CD4-positive, alpha-beta T cell treated with Interferon alpha-2 for 1 hour (primary cell): ENCODE results near the gene NUMBL.
A peak's percentile ranks its signal among the peaks of the same experiment; 100 is the strongest.

ENCODE experiments used
- DNase-seq, 2 donors: peaks; one replicate each; pipeline ENCODE4 v3.0.0-alpha.2; 2020 to 2022

Gene NUMBL

DNA sequence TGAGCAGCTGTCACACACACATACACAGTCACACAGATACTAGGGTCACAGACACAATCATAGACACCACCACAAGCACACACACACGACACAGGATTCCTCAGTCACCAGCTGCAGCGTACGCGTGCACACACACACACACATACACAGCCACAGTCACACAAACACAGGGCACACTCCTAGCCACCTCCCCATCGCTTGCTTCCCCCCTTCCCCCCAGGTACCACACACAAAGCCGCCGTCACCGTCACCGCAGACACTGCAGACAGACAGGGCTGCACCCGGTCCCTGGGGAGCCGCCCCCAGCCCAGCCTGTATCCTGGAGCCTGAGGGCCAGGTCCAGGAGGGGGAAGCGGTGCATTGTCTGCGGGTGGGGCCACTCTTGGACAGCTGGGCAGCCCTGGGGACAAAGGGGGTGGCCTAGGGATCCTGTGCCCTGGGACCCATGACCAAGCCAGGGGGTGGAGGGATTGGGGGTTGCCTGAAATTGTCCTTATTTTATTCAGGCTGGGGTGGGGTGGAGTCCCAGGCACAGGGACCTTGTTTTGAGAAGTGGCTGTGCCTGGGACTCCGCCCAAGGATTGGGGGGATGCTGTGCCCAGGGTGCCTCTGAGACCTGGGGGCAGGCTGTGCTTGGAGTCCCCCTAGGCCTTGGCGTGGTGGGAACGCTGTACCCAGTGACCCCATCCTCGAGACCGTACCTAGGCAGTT is 957 bp downstream of the NUMBL start:
- peak; percentile 31 to 52 for DNase-seq

DNA sequence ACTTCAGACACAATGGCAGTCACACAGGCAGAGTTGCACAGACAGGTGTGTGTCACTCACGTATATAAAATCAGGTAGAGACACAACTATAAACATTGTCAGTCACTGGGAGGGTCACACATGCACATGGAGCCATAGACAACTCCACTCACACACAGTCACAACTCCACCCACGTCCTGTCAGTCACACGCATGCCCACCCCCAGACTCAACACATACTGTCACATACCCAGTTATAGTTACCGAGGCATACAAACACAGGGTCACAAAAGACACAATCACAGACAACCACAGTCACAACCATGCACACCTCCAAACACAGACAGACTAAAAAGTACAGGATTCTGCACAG is 1.5 kb downstream of the NUMBL start:
- no peak for DNase-seq

DNA sequence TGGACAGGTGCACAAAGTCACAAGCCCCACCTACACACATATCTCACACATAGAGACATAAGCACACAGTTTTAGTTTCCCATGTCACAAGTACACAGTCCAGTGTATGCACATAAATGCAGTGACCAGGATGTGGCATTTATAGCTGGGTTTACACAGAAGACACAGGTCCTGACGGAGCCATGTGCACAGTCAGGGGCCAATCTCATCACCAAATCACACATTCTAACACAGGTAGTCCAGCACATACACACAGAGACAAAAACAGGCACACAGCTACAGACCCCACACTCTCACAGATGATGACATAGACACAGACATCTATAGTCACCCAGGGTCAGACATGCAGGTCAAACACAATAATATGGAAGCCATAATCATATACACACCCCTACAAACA is 2.1 kb downstream of the NUMBL start:
- DNase-seq, result no peak

DNA sequence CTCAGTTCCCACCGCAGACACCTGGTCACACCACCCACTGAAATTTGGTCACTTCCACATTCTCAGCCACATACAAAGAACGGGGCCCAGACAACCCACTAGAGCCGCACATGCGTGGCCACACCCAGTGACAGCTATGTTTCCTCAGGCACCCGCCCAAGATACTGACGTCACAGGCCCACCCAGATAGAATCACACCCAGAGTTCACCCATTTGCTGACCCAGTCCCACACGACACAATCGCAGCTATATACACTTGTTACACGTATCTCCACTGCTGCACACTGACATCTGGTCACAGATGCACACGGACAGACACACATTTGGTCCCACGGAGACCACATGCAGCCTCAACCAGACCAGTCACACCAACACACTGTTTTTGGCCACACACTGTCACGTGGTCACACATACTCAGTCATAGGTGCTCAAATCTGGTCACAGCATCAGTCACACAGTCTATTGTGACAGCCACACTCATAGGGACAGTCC is 2.9 kb downstream of the NUMBL start:
- DNase-seq, result peak; percentile 57 to 79

DNA sequence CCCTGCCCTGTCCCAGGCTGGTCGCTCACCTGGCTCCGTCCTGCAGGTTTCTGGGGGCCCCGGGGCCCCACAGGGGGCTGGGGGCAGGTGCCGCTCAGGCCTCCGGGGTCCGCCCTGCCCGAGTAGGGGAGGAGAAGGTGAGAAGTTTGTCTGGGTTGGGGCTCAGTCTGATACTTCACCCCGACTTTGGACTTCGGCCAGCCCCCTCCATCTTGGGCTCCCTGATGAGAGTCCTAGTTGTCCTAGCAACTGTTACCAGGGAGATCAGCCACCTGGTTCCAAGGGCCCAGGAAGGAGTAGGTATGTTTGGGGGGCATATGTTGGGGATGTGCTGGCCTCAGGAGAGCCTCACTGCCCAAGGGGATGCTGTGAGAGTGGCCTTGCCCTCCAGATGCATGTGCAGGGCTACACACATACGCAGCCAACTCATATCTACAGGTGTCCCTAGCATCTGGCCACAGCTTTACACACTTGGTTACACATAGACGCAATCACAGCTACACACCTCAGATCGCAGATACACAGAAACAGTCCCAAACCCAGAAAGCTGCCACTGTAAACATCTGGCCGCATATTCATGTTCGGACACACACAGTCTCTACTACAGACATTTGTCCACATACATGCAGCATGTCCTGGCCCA is 3.4 kb downstream of the NUMBL start:
- no peak for DNase-seq

DNA sequence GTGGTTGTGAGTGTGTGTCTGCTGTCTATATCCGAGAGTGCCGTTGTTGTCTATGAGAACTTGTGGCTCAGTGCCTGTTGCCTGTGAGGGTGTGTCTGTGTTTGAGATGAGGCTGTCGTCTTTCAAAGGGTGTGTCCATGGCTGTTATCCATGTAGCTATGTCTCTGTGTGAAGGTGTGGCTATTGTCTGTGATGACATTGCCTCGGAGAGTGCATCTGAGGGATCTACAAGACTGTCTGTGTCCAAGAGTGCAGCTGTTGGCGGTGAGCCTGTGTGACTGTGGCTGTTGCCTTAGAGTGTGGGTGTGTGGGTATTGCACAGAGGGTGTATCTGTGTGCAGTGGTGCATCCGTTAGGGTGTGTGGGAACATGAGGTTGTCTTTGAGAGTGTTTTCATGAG is 4.9 kb downstream of the NUMBL start:
- DNase-seq, result no peak

DNA sequence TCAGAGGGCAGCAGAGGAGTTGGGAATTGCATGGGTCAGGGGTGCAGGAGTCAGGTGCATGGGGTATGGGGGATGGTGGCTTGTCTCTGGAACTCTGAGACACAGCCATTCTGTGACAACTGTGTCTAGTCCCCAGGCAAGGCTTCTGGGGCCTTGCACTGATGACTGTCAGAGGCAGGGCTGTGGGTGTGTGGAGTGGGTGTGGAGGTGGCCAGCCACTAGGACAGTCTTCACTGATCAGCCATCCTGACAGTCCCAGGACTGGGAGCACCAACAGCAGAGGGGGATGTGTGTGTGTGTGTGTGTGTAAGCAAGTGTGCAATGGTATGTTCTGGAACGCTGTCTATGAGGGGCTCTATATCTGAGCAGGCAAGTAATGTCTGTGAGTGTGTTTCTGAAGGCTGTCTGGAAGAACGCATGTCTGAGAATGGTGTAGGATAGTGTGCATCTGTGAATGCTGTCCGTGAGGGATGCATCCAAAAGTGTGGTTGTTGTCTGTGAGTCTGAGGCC is 5.4 kb downstream of the NUMBL start:
- DNase-seq, result no peak

DNA sequence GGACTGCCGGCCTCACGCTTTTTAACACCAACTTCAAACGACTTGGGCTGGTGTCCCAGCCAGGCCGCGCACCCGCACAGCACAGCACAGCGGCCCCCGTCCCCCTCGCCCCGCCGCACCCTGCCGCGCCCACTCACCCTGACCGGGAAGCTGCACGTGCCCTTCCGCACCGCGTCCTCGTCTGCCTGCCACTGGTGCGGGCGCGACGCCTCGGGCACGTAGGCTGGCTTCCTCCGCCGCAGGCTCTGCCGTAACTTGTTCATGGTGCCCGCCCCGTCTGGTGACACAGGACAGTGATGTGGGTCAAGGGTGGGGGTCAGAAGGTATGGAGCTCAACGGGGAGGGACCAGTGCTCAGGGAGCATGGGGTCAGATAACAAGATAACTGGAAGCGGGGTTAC is 6.2 kb downstream of the NUMBL start:
- DNase-seq, result no peak

DNA sequence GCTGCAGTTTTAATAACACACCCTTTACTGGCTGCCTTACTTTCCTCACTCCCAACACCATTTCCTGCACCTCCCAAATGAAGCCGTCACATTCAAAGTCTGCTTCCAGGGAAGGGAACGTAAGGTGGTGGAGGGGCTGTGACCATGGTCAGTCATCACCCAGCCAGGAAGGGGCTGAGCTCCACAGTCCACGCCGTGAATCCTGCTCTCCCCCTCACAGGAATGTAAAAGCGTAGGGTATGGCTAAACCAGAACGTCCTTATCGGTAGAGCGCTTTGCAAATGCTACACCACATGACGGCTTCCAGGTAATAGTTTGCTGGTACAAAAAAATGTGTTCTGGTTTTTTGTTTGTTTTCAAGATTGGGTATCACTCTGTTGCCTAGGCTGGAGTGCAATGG is 7.0 kb downstream of the NUMBL start:
- no peak for DNase-seq

DNA sequence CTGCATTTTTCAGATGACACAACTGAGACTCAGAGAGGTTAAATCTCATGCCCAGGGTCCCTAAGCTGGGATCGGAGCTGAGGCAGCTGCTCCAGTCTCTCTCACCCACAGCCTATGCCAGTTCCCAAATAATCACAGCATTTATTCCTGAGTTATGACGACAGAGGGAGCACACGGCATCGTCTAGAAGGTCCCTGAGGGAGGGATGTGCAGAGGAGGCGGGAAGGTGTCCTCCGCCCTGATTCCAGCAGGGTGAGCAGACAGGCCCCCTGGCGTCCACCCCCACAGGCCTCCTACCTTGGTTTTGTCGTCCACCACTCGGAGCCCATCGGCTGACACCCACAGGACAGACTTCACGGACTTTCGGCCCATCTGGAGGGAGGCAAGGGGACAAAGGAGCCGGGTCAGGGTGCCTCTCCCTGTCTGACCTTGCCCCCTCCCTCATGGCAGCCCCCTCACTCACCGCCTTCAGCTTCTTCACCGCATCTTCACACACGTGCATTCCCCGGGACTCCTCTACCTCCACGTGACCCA is 8.0 kb downstream of the NUMBL start:
- DNase-seq, result no peak

DNA sequence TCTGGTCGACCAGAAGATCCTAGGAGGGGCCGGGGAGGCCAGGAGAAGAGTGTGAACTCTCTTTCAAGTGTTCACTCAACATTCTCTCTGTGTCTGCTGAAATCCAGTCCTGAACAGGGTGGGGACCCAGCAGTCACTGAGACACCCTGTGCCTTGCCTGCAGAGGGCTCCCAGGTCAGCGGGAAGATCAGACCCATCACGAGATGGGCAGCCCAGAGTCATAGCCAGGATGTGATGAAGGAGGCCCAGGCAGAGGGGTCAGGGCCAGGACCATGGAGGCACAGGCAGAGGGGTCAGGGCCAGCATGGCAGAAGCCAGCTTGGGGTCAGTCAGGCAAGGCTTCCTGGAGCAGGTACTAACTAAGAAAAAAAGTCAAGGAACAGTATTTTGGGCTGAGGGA is 9.4 kb downstream of the NUMBL start:
- DNase-seq, result no peak

DNA sequence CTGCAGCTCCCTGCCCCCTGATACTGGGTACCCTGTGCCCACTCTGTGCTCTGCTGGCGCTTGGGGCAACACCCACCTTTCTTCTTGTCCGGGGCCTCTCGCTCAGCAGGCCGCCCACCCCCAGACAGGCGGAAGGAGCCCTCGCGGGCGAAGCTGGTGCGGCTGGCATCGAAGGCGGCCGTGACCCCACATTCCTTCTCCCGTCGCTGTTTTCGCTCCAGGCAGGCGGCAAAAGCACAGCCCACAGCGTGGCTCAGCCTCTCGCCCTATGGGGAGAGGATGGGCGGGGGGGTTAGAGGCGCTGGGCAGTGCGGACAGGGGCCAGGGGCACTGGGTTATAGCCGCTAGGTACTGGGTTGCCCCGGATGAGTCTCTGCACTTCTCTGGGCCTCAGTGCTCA is 13.3 kb downstream of the NUMBL start:
- DNase-seq, result no peak

DNA sequence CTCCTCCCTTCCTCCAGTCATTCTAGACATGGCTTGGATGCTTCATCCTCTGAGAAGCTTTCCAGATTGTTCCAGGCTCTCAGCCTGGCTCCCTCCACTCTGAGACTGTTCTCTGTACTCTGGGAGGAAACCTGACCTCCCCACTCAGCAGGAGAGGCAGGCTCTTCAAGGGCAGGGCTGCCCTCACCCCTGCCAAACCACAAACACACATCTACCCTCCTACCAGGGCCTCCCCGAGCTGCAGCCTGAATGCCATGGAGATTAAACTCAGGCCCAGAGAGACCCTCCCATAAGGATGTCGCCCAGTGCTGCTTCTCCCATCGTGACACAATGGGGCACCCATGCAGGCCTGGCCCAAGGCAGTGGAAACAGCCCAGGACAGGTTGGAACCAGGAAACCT is 16.2 kb downstream of the NUMBL start:
- no peak for DNase-seq

DNA sequence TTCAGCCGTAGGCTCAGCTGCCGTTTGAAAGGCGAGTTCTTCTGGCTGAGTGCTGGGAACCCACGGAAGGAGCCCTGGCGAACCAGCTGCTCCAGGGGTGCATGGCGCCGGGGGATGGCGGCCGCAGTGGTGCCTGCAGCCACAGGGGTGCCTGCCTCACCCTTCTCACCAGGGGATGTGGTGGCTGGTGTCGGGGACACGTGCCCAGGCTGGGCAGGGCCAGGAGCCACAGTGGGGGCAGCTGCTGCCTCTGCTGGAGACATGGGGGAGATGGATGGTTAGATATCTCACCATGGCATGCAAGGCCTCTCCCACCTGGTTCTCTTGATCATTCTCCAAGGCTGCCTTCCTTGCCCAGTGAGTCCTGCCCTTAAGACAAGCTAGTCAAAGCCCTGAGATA is 17.1 kb downstream of the NUMBL start:
- peak; percentile 15 to 36 for DNase-seq

DNA sequence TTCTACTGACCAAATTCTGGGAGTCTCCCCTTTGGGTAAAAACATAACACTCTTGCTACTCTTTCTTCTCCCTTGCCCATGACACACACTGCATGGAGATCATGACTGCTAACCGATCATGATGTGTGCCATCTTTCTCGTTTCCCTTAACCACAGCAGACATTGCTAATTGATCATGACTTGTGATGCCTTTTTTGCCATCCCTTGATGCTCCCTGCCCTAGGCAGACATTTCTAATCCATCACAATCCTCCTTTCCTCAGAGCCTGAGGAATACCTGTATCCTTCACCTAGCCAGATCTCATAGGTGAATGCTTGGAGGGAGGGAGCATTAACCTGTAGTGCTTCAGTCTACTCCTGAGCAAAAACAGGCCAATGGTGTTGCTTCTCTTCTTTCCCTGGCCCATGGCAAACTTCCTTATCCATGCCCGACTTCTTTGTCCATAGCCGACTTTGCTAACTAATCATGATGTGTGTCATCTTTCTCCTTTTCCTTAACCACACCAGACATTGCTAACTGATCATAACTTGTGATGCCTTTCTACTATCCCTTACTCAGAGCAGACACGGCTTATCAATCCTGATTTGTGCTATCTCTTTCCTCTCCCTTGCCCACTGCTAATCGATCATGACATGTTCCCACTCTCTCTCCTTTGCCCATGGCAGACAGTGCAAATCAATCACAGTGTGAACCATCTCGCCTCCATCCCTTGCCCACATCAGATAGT is 17.7 kb downstream of the NUMBL start:
- DNase-seq, result no peak

DNA sequence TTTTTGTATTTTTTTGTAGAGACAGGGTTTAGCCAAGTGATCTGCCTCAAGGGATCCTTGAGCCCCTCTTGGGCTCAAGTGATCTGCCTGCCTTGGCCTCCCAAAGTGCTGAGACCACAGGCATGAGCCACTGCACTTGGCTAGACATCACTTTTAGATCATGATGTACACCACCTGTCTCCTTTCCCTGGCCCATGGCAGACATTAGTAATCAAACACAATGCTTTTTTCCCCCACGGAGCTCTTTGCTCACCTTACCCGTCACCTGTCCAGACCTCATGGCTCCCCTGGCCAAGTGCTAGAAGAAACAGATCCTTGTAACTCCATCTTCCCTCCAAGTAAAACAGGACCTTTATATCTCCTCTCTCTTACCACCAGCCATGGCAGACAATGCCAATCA is 18.4 kb downstream of the NUMBL start:
- DNase-seq, result no peak

DNA sequence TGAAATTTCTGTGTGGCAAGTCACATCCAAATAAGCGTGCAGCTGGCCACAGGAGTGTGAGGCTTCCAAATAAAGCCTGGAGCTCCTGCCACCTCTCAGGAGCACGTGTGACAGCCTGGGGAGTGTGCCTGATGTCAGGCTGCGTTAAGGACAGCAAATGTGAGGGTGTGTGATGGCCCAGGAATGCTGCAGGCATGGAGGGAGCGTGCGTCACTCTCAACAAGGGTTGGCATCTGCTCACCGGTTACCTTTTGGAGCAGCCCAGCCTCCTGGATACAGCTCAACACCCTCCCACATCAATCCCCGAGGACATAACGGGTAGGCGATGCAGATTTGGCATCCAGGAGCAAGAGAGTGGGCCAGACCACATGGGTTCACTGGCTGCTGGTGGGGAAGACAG is 19.0 kb downstream of the NUMBL start:
- no peak for DNase-seq

DNA sequence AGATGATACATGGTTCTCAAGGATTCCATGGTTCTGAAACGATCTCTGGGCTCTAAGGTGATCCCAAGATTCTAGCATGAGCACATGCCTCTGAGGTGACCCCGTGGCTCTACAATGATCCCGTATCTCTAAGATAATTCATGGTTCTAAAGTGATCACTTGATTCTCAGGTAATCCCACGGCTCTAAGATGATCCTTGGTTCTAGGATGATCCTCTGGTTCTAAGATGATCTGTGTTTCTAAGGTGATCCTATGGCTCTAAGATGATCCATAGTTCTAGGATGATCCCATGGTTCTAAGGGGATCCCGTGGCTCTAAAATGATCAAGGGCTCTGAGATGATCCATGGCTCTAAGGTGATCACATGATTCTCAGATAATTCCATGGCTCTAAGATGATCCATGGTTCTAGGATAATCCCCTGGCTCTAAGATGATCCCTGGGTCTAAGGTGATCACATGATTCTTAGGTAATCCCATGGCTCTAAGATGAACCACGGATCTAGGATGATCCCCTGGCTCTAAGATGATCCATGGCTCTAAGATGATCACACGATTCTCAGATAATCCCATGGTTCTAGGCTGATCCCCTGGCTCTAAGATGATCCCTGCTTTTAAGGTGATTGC is 21.3 kb downstream of the NUMBL start:
- no peak for DNase-seq

DNA sequence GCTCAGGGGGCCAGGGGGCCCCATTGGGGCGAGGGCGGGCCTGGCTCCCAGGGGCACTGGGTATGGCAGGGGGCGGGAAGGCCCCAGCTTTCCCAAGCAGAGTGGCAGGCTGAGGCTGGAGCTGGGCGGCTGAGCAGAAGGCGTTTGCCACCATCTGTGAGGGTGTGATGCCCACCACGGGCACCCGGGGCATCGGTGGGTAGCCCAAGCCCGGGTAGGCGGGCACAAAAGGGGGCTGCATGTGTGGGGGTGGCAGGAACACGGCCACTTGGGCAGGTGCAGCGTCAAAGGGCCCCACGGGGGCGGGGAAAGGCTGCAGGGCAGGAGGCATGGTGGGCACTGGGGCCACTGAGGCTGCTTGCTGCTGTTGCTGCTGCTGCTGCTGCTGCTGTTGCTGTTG is 22.8 kb downstream of the NUMBL start:
- no peak for DNase-seq

DNA sequence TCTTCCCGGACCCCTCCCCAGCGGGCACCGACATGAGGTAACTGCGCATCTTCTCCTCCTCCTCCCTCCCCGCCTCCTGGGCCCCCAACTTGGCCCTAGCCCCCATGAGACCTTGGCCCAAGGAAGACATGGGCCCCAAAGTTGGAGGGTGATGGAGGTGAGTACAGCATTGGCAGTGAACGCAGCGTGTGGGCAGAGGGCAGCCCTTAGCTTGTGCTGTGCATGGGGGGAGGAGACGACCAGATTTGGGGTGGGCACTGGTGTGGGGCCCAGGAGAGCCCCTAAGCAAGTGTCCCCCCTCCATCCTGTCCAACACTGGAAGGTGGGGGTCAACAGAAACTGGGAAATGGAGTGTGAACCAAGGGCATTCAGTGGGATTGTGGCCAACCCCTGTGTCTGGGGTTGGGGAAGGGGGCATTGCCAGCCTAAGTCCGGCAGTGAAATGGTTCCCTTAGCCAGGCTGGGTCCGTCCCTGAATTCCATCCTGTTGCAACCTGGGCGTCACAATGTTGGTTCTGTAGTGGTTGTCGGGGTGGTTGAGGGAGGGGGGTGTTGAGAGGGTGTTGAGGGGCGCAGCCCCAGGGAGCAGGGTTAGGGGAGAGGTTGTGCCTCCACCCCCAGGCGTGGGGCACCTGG is 23.5 kb downstream of the NUMBL start:
- no peak for DNase-seq

DNA sequence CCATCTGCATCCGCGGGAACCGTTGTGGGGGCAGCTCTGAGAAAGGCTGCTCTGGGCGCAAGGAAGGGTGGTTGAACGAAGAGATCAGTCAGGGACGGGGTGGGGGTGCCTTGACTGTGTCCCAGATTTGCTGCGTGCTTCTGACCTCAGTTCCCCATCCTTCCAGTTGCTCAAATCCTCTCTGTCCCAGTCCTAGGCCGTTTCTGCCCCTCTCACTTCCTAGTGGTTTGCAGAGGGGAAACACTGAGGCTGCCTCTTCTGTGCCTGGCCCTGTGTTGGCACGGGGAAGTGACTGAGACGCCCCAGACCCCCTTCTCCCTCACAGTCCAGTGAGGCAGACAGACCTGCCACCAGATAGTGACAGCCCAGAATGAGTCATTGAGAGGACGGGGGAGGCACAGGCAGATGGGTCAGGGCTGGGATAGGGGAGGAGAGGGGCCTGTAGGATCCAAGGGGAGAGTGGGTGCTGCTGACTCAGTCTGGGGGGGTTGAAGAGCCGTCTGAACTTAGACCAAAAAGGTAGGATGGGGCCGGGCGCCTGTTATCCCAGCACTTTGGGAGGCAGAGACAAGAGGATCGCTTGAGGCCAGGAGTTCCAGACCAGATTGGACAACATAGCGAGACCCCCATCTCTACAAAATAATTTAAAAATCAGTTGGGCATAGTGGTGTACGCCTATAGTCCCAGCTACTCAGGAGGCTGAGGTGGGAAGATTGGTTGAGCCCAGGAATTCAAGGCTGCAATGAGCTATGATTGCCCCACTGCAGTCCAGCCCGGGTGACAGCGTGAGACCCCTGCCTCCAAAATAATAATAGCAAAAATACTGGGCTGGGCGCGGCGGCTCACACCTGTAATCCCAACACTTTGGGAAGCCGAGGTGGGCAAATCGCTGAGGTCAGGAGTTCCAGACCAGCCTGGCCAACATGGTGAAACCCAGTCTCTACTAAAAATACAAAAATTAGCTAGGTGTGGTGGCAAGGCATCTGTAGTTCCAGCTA is 26.5 kb downstream of the NUMBL start:
- DNase-seq, result peak in 1 of 2 donors; percentile 19
